IMR-90 (cell line): Measurements from ENCODE around the gene ALKAL2. TPM values are rescaled to one million over a fixed set of nuclear protein-coding genes. Genes with fewer than 3 reads are reported as not detected.

Experiments used
- ATAC-seq: fragments of 200-7000 bp; cut with Tn5 transposase; 2 replicates; pipeline ENCODE4 v1.9.1; 2020; ENCODE audit warnings: low read depth, mild to moderate bottlenecking, moderate library complexity
- BruUV-seq: library from RNA; stranded (reverse); fragments of 400-500 nt; replicated peaks from 2 replicates; lab custom pipeline; 2021; lab: Mats Ljungman, UMichigan
- CTCF ChIA-PET: fragments of 300-600 bp; formaldehyde crosslinking; extraction: SDS; loops from one replicate; lab custom pipeline; 2021; ENCODE audit warnings: antibody characterized with exemption; lab: Yijun Ruan, JAX
- POLR2A ChIA-PET: fragments of 300-600 bp; sonication (Branson Sonifier 250); formaldehyde crosslinking; loops from one replicate; lab custom pipeline; 2022; ENCODE audit warnings: antibody characterized with exemption; ENCODE audit not compliant: unreplicated experiment; lab: Charles Lee
- DNase-seq: peaks from one replicate; pipeline ENCODE4 v3.0.0; 2013
- H2AFZ ChIP-seq: replicated peaks from 2 replicates; pipeline ENCODE3; 2013; ENCODE audit warnings: low read length, mild to moderate bottlenecking; ENCODE audit not compliant: poor library complexity
- H2AK5ac ChIP-seq: 2 replicates; pipeline ENCODE4 v1.6.1; 2013; ENCODE audit warnings: low read depth, low read length, inconsistent platforms
- H2AK9ac ChIP-seq: replicated peaks from 2 replicates; pipeline ENCODE3; 2013; ENCODE audit warnings: mild to moderate bottlenecking, low read depth, low read length, moderate library complexity; ENCODE audit not compliant: poor library complexity
- H2BK120ac ChIP-seq: 2 replicates; pipeline ENCODE4 v1.6.1; 2013; ENCODE audit warnings: low read depth, low read length, inconsistent platforms
- H2BK15ac ChIP-seq: 3 replicates; pipeline ENCODE4 v1.6.1; 2013; ENCODE audit warnings: low read depth, low read length, inconsistent platforms
- H2BK20ac ChIP-seq: 2 replicates; pipeline ENCODE4 v1.6.1; 2013; ENCODE audit warnings: low read depth, mild to moderate bottlenecking, inconsistent platforms, low read length, moderate library complexity
- H2BK5ac ChIP-seq: 2 replicates; pipeline ENCODE4 v1.6.1; 2013; ENCODE audit warnings: mild to moderate bottlenecking, low read depth, low read length, inconsistent platforms; ENCODE audit not compliant: poor library complexity, severe bottlenecking
- H3K14ac ChIP-seq: replicated peaks from 2 replicates; pipeline ENCODE4 v1.6.1; 2013; ENCODE audit warnings: low read depth, low read length, inconsistent platforms
- H3K18ac ChIP-seq: 2 replicates; pipeline ENCODE4 v1.6.1; 2013; ENCODE audit warnings: low read depth, low read length, control low read depth
- H3K23ac ChIP-seq: 2 replicates; pipeline ENCODE4 v1.6.1; 2013; ENCODE audit warnings: low read depth, low read length, inconsistent platforms
- H3K27ac ChIP-seq: 2 replicates; pipeline ENCODE4 v1.5.1; 2013; ENCODE audit warnings: mild to moderate bottlenecking, control low read depth, low read length; ENCODE audit not compliant: insufficient read depth
- H3K27me3 ChIP-seq: 2 replicates; pipeline ENCODE4 v1.6.1; 2013; ENCODE audit warnings: low read length; ENCODE audit not compliant: control insufficient read depth, insufficient read depth
- H3K36me3 ChIP-seq: 2 replicates; pipeline ENCODE4 v1.6.1; 2013; ENCODE audit warnings: low read length, mixed read lengths; ENCODE audit not compliant: control insufficient read depth, insufficient read depth
- H3K4ac ChIP-seq: 2 replicates; pipeline ENCODE4 v1.6.1; 2013; ENCODE audit warnings: low read depth, low read length, inconsistent platforms
- H3K4me1 ChIP-seq: 2 replicates; pipeline ENCODE4 v1.6.1; 2013; ENCODE audit warnings: low read length, mixed read lengths; ENCODE audit not compliant: control insufficient read depth, insufficient read depth
- H3K4me2 ChIP-seq: 2 replicates; pipeline ENCODE4 v1.6.1; 2013; ENCODE audit warnings: low read depth, mild to moderate bottlenecking, control low read depth, low read length, moderate library complexity
- H3K4me3 ChIP-seq: 2 replicates; pipeline ENCODE4 v1.5.1; 2013; ENCODE audit warnings: low read depth, mild to moderate bottlenecking, control low read depth, low read length, moderate library complexity; ENCODE audit not compliant: insufficient read depth
- H3K56ac ChIP-seq: 2 replicates; pipeline ENCODE4 v1.6.1; 2013; ENCODE audit warnings: low read length, inconsistent platforms; ENCODE audit not compliant: insufficient read depth; ENCODE audit errors: extremely low read depth
- H3K79me1 ChIP-seq, 2 experiments: 2 replicates each; pipeline ENCODE4 v1.6.1; 2013; ENCODE audit warnings: low read length in 2 of 2, inconsistent platforms in 1 of 2, low read depth in 1 of 2
- H3K9ac ChIP-seq: 2 replicates; pipeline ENCODE4 v1.6.1; 2013; ENCODE audit warnings: low read depth, low read length, control low read depth
- H3K9me1 ChIP-seq: 2 replicates; pipeline ENCODE4 v1.6.1; 2013; ENCODE audit warnings: low read length, inconsistent platforms; ENCODE audit not compliant: insufficient read depth
- H3K9me3 ChIP-seq: 2 replicates; pipeline ENCODE4 v1.6.1; 2013; ENCODE audit warnings: low read length; ENCODE audit not compliant: control insufficient read depth, insufficient read depth
- H4K20me1 ChIP-seq: 2 replicates; pipeline ENCODE4 v1.6.1; 2013; ENCODE audit warnings: low read length, inconsistent platforms; ENCODE audit not compliant: insufficient read depth
- H4K5ac ChIP-seq: 2 replicates; pipeline ENCODE4 v1.6.1; 2013; ENCODE audit warnings: mild to moderate bottlenecking, low read depth, low read length, control low read depth
- H4K8ac ChIP-seq, 2 experiments: 2 replicates each; pipeline ENCODE4 v1.6.1; 2013; ENCODE audit warnings: low read depth in 2 of 2, low read length in 2 of 2, control low read depth in 1 of 2, inconsistent platforms in 1 of 2
- H4K91ac ChIP-seq: 2 replicates; pipeline ENCODE4 v1.6.1; 2013; ENCODE audit warnings: low read depth, low read length, inconsistent platforms; ENCODE audit not compliant: insufficient read depth
- BHLHE40 ChIP-seq: fragments of 150-350 bp; IDR thresholded peaks from 2 replicates; pipeline ENCODE4 v1.6.1; 2016; ENCODE audit warnings: mild to moderate bottlenecking, low read depth, low read length
- CEBPB ChIP-seq: IDR thresholded peaks from 2 replicates; pipeline ENCODE4 v1.6.1; 2012; ENCODE audit warnings: low read depth, low read length, improper control_type of control experiment
- CHD1 ChIP-seq: IDR thresholded peaks from 2 replicates; pipeline ENCODE4 v1.6.1; 2012; ENCODE audit warnings: low read depth, low read length, improper control_type of control experiment
- CTCF ChIP-seq: conservative IDR thresholded peaks from 2 replicates; pipeline ENCODE4 v1.5.1; 2012; ENCODE audit warnings: mild to moderate bottlenecking, low read depth, low read length, improper control_type of control experiment
- ELK1 ChIP-seq: fragments of 150-350 bp; IDR thresholded peaks from 2 replicates; pipeline ENCODE4 v1.6.1; 2016; ENCODE audit warnings: low read depth, mild to moderate bottlenecking, low read length, moderate library complexity, borderline replicate concordance
- FOS ChIP-seq: fragments of 150-350 bp; IDR thresholded peaks from 2 replicates; pipeline ENCODE4 v1.6.1; 2016; ENCODE audit warnings: low read depth, low read length
- MAFK ChIP-seq: IDR thresholded peaks from 2 replicates; pipeline ENCODE4 v1.6.1; 2012; ENCODE audit warnings: low read depth, low read length, improper control_type of control experiment
- MAZ ChIP-seq: IDR thresholded peaks from 2 replicates; pipeline ENCODE4 v1.6.1; 2012; ENCODE audit warnings: low read depth, mild to moderate bottlenecking, low read length, improper control_type of control experiment, moderate library complexity, borderline replicate concordance
- MXI1 ChIP-seq: IDR thresholded peaks from 2 replicates; pipeline ENCODE4 v1.6.1; 2012; ENCODE audit warnings: low read depth, mild to moderate bottlenecking, low read length, moderate library complexity, borderline replicate concordance
- NFE2L2 ChIP-seq: fragments of 150-350 bp; IDR thresholded peaks from 2 replicates; pipeline ENCODE4 v1.6.1; 2016; ENCODE audit warnings: low read depth, mild to moderate bottlenecking, low read length
- POLR2A ChIP-seq: IDR thresholded peaks from 2 replicates; pipeline ENCODE4 v1.6.1; 2012; ENCODE audit warnings: mild to moderate bottlenecking, low read depth, low read length
- RAD21 ChIP-seq: IDR thresholded peaks from 2 replicates; pipeline ENCODE4 v1.6.1; 2012; ENCODE audit warnings: low read length, improper control_type of control experiment
- RCOR1 ChIP-seq: IDR thresholded peaks from 2 replicates; pipeline ENCODE4 v1.6.1; 2012; ENCODE audit warnings: mild to moderate bottlenecking, low read length, improper control_type of control experiment; ENCODE audit not compliant: insufficient replicate concordance
- RFX5 ChIP-seq: IDR thresholded peaks from 2 replicates; pipeline ENCODE4 v1.8.0; 2012; ENCODE audit warnings: low read depth, mild to moderate bottlenecking, low read length, moderate library complexity
- SMC3 ChIP-seq: fragments of 150-350 bp; IDR thresholded peaks from 2 replicates; pipeline ENCODE4 v1.6.1; 2016; ENCODE audit warnings: low read depth, mild to moderate bottlenecking, antibody characterized with exemption, low read length, moderate library complexity
- USF2 ChIP-seq: fragments of 150-350 bp; IDR thresholded peaks from 2 replicates; pipeline ENCODE4 v1.6.1; 2017; ENCODE audit warnings: mild to moderate bottlenecking, antibody characterized with exemption, low read length, low read depth
- WGBS, 2 experiments: methylation state at CpG; one replicate each; pipeline versions ENCODE4 v1.1.5 to v1.1.7; 2013; ENCODE audit warnings: missing lambda C conversion rate in 2 of 2; ENCODE audit not compliant: insufficient read length in 1 of 2; ENCODE audit errors: extremely low coverage in 2 of 2; 5-methylcytosine and 5-hydroxymethylcytosine counted together
- dilution Hi-C: fragments of 300-500 bp; cut with HindIII; formaldehyde crosslinking; loops from one replicate; pipeline ENCODE4 v1.14.3; 2018; ENCODE audit warnings: low sequenced_read_pairs; ENCODE audit not compliant: unreplicated experiment
- in situ Hi-C: fragments of 300-500 bp; cut with MboI; formaldehyde crosslinking; loops from 3 replicates; pipeline ENCODE4 v1.14.3; 2019; ENCODE audit warnings: low sequenced_read_pairs, inconsistent platforms, mixed read lengths
- intact Hi-C: fragments of 100-400 bp; cut with micrococcal nuclease; formaldehyde crosslinking; loops from 2 replicates; pipeline ENCODE4 v1.10.0; 2022
- polyA plus RNA-seq, 3 experiments: library from polyadenylated mRNA; depleted of rRNA; stranded (reverse); fragments of >200 nt; gene quantifications; 2 replicates each; pipeline ENCODE4 v1.2.3, GENCODE V29; 2012; ENCODE audit warnings: low replicate concordance in 1 of 3
- total RNA-seq: library from RNA; depleted of rRNA; stranded (reverse); fragments of >200 nt; gene quantifications from 2 replicates; pipeline ENCODE4 v1.2.3, GENCODE V29; 2012

Gene ALKAL2
- total and polyA plus RNA-seq, 2 of the 4 experiments (the other 2 are of a cell fraction), result not detected

- Histone ChIP-seq H3K27ac (no peak overlapping the region), H3K14ac (no peak overlapping the region), H3K4ac (no peak overlapping the region), H2AK9ac (no peak overlapping the region), H2AFZ (no peak overlapping the region), H2BK15ac (no peak overlapping the region), H4K20me1 (peaks cover 11% of the 10 kb centered on the region; the same call in 1 of the 2 replicates), H3K23ac (no peak overlapping the region), H3K18ac (no peak overlapping the region), H3K79me1 (peaks cover 14 to 21% of the 10 kb centered on the region in 2 experiments), H3K4me2 (no peak overlapping the region), H4K8ac (no peak overlapping the region), H2BK5ac (no peak overlapping the region), H3K27me3 (no peaks in the 10 kb centered on the region), H2BK120ac (no peak overlapping the region), H2BK20ac (no peak overlapping the region), H3K36me3 (peaks cover 33% of the 10 kb centered on the region), H3K9me3 (no peaks in the 10 kb centered on the region), H3K9ac (no peak overlapping the region), H3K4me1 (peaks cover 3% of the 10 kb centered on the region), H3K56ac (no peak overlapping the region), H2AK5ac (no peak overlapping the region), H3K4me3 (no peak overlapping the region), H4K5ac (no peak overlapping the region), H4K91ac (no peak overlapping the region), H3K9me1 (peaks cover 13% of the 10 kb centered on the region; the same call in 1 of the 2 replicates)
- BruUV-seq, result no TSS peak
- TF ChIP-seq USF2 (no peak), CTCF (no peak), BHLHE40 (no peak), RCOR1 (no peak), NFE2L2 (no peak), MAFK (no peak), ELK1 (no peak), FOS (no peak), SMC3 (no peak), POLR2A (no peak), CHD1 (no peak), CEBPB (no peak), MAZ (no peak), MXI1 (no peak), RAD21 (no peak), RFX5 (no peak)
- CTCF ChIA-PET, result interaction anchor here (0.6 to 1.2 kb wide), 2 partner anchors 19 to 33 kb away, joined by 3 to 6 read pairs; no protein-coding TSS in a partner anchor
- intact Hi-C loops, result no loop called here
- POLR2A ChIA-PET, result no interaction called here
- in situ Hi-C loops, result no loop called here
- ATAC-seq, result no peak
- no peak for DNase-seq
- dilution Hi-C loops, result no loop called here
- no CpG with 5 or more reads among the region's 4 CpGs for WGBS, 2 experiments
These were observed 7.8 kb downstream of the ALKAL2 start for GRCh38 chr2:279956-280649.
